NCI-H2227 (cell line): ENCODE measurements around the gene ALK.

Source experiments
- DNase-seq: peaks from one replicate; lab custom pipeline; 2025; ENCODE audit not compliant: unreplicated experiment; lab: John Stamatoyannopoulos, UW

The ALK gene

GRCh38 chr2:29921560-29921915 lies at the start of gene ALK:
Gene ALK (minus strand): TSS chr2:29921586. CDS start chr2:29920659, 927 bp downstream.
- peak; percentile 97 for DNase-seq

GRCh38 chr2:29966266-29966665 lies 44.9 kb upstream of the ALK start:
- DNase-seq: no peak

GRCh38 chr2:29963972-29964570 lies 42.7 kb upstream of the ALK start:
- no peak for DNase-seq

GRCh38 chr2:29962922-29963321 lies 41.5 kb upstream of the ALK start:
- no peak for DNase-seq

GRCh38 chr2:29954316-29954715 lies 32.9 kb upstream of the ALK start:
- no peak for DNase-seq

- no peak for DNase-seq
Measured at GRCh38 chr2:29952973-29953372, 31.6 kb upstream of the ALK start.

GRCh38 chr2:29951576-29951975 lies 30.2 kb upstream of the ALK start:
- DNase-seq: no peak

- no peak for DNase-seq
Measured at GRCh38 chr2:29950481-29950880, 29.1 kb upstream of the ALK start.

- no peak for DNase-seq
Measured at GRCh38 chr2:29949042-29949441, 27.7 kb upstream of the ALK start.

GRCh38 chr2:29946505-29946904 lies 25.1 kb upstream of the ALK start:
- no peak for DNase-seq

GRCh38 chr2:29942711-29943110 lies 21.3 kb upstream of the ALK start:
- no peak for DNase-seq

GRCh38 chr2:29940706-29941105 lies 19.3 kb upstream of the ALK start:
- no peak for DNase-seq

GRCh38 chr2:29936020-29936419 lies 14.6 kb upstream of the ALK start:
- no peak for DNase-seq

- DNase-seq: no peak
Measured at GRCh38 chr2:29931818-29932217, 10.4 kb upstream of the ALK start.

GRCh38 chr2:29923110-29923721 lies 1.8 kb upstream of the ALK start:
- peak; percentile 83 for DNase-seq

GRCh38 chr2:29922605-29923004 lies 1.2 kb upstream of the ALK start:
- no peak for DNase-seq

- peak; percentile 68 for DNase-seq
Measured at GRCh38 chr2:29920631-29921559, 491 bp downstream of the ALK start.

GRCh38 chr2:29920130-29920577 lies 1.2 kb downstream of the ALK start:
- peak; percentile 24 for DNase-seq

- DNase-seq: no peak
Measured at GRCh38 chr2:29918941-29919340, 2.4 kb downstream of the ALK start.

- DNase-seq: no peak
Measured at GRCh38 chr2:29917781-29918180, 3.6 kb downstream of the ALK start.

- DNase-seq: no peak
Measured at GRCh38 chr2:29916571-29916970, 4.8 kb downstream of the ALK start.

- DNase-seq: no peak
Measured at GRCh38 chr2:29910960-29911359, 10.4 kb downstream of the ALK start.
